Cardiac fibroblast (primary cell): Measurements from ENCODE around the gene NTN1.

ENCODE experiments used
- DNase-seq, 2 donors: peaks; one replicate each; pipeline versions ENCODE4 v3.0.0 to v3.0.0-alpha.2; 2010; ENCODE audit warnings: low read depth in 2 of 2
- H3K4me3 ChIP-seq, 2 donors: replicated peaks in 1 of 2; 1 replicate in 1 of 2; 2 replicates in 1 of 2; pipeline ENCODE4 v1.5.1; 2011; ENCODE audit warnings: low read depth in 2 of 2, low read length in 2 of 2, mild to moderate bottlenecking in 2 of 2, moderate library complexity in 1 of 2
- TF ChIP-seq, protein P1 (sequence below): IDR thresholded peaks from one replicate; pipeline ENCODE4 v1.5.1; 2011; ENCODE audit warnings: low read depth, mild to moderate bottlenecking, low read length, inconsistent platforms

The NTN1 gene

GRCh38 chr17:9026741-9027140, 5.4 kb downstream of the NTN1 start:
- TF ChIP-seq, protein P1, sequence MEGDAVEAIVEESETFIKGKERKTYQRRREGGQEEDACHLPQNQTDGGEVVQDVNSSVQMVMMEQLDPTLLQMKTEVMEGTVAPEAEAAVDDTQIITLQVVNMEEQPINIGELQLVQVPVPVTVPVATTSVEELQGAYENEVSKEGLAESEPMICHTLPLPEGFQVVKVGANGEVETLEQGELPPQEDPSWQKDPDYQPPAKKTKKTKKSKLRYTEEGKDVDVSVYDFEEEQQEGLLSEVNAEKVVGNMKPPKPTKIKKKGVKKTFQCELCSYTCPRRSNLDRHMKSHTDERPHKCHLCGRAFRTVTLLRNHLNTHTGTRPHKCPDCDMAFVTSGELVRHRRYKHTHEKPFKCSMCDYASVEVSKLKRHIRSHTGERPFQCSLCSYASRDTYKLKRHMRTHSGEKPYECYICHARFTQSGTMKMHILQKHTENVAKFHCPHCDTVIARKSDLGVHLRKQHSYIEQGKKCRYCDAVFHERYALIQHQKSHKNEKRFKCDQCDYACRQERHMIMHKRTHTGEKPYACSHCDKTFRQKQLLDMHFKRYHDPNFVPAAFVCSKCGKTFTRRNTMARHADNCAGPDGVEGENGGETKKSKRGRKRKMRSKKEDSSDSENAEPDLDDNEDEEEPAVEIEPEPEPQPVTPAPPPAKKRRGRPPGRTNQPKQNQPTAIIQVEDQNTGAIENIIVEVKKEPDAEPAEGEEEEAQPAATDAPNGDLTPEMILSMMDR = no peak
- no peak overlapping the region for H3K4me3 ChIP-seq
- no peak for DNase-seq

- DNase-seq = no peak
- TF ChIP-seq, protein P1 = no peak
- no peak overlapping the region for H3K4me3 ChIP-seq
Observed at GRCh38 chr17:9028202-9028987, 7.1 kb downstream of the NTN1 start.

DNA sequence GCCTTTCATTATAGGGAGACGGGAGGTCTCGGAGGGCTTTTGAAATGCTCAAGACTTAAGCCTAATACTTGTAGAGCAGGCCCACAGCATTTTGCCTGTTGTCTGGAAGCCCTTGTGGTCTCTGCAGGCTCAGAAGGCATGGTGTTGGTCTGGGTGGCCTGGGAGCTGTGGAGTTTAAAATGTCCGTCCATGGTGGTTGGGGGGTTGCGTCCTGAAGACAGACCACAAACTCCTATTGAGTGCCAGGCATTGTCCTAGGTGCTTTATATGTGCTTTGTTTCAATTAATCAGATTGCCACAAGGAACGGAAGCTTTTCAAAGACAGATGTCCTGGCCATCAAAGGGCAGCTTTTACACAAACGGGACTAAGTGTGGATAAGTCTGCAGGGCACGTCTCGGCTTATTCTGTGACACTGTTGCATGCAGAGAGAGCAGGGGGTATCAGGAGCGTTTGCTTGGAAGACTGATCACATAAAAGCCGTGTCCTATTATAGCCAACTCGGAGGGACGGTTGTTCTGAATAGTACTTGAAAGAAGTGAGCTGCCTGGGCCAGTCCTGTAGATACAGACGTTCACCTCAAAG, 7.8 kb downstream of the NTN1 start:
- no peak overlapping the region for H3K4me3 ChIP-seq
- TF ChIP-seq, protein P1 = no peak
- DNase-seq = no peak

DNA sequence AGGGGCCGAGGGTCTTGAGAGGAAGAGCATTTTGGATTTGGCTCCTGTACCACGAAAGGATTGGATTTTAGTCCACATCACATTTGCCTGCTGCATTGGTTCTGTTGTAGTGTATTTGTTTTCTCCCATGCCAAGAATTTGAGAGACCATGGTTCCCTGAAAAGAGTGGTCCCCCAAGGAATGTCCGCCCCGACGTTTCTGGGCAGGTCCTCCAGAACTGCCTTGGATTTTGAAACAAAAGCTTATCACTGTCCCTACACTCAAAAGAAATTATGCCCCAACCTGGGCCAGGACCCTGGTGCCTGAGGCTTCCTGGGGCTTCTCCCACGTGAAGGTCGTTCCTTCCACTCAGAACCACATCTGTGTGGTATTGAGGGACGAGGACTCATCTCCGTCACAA, 10.8 kb downstream of the NTN1 start:
- TF ChIP-seq, protein P1 = no peak
- DNase-seq = no peak
- H3K4me3 ChIP-seq = no peak overlapping the region

DNA sequence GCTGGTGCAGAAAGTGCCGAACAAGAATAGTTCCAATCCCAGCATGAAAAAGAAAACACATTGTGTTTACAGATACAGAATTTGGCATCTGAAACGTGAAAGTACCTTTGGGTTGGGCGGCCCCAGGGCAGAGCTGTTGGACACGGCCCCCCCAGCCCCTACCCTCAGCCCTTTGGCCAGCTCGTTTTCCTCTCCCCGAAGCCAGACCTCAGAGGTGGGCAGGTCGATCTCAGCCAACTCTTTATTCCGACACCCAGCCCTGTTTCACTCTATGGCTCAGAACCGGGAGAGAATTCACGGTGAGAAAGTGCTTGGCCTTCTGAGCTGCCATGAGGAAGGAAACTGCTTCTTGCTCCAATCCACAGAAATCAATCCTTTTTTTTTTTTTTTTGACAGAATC, 11.3 kb downstream of the NTN1 start:
- no peak for DNase-seq
- TF ChIP-seq, protein P1 = no peak
- H3K4me3 ChIP-seq = no peak overlapping the region

- no peak for DNase-seq
- TF ChIP-seq, protein P1 = no peak
- H3K4me3 ChIP-seq = no peak overlapping the region
Observed at GRCh38 chr17:9035249-9035648, 13.9 kb downstream of the NTN1 start.

GRCh38 chr17:9036336-9036735, 15.0 kb downstream of the NTN1 start:
- TF ChIP-seq, protein P1 = no peak
- no peak overlapping the region for H3K4me3 ChIP-seq
- DNase-seq = no peak
